HG03066 (cell line): ENCODE measurements around the gene NAT9.

Experiments used
- ATAC-seq: cut with Tn5 transposase; IDR thresholded peaks from one replicate; pipeline ENCODE4 v1.9.1; 2021; ENCODE audit warnings: low read depth; ENCODE audit not compliant: unreplicated experiment

Gene NAT9

GRCh38 chr17:74764751-74765286, 11.3 kb downstream of the NAT9 start:
- no peak for ATAC-seq

GRCh38 chr17:74763565-74764387, 12.4 kb downstream of the NAT9 start:
- ATAC-seq = no peak

- ATAC-seq = no peak
These were observed 14.2 kb downstream of the NAT9 start for GRCh38 chr17:74761931-74762330.

- no peak for ATAC-seq
These were observed 14.7 kb downstream of the NAT9 start for GRCh38 chr17:74761419-74761818.

GRCh38 chr17:74760404-74761105, 15.6 kb downstream of the NAT9 start:
- no peak for ATAC-seq

- no peak for ATAC-seq
These were observed 16.2 kb downstream of the NAT9 start for GRCh38 chr17:74759941-74760340.

- no peak for ATAC-seq
These were observed 16.8 kb downstream of the NAT9 start for GRCh38 chr17:74759243-74759801.

GRCh38 chr17:74758848-74759168, 17.3 kb downstream of the NAT9 start:
- no peak for ATAC-seq

GRCh38 chr17:74757931-74758847, 18.0 kb downstream of the NAT9 start:
- ATAC-seq = no peak

GRCh38 chr17:74757502-74757901, 18.6 kb downstream of the NAT9 start:
- ATAC-seq = no peak

GRCh38 chr17:74756891-74757290, 19.3 kb downstream of the NAT9 start:
- ATAC-seq = no peak

GRCh38 chr17:74755533-74755932, 20.6 kb downstream of the NAT9 start:
- ATAC-seq = no peak

GRCh38 chr17:74754832-74755231, 21.3 kb downstream of the NAT9 start:
- ATAC-seq = no peak

- no peak for ATAC-seq
These were observed 23.2 kb downstream of the NAT9 start for GRCh38 chr17:74752822-74753401.

- no peak for ATAC-seq
These were observed 23.7 kb downstream of the NAT9 start for GRCh38 chr17:74752415-74752814.

GRCh38 chr17:74750327-74751069, 25.6 kb downstream of the NAT9 start:
- ATAC-seq = no peak

GRCh38 chr17:74750039-74750326, 26.2 kb downstream of the NAT9 start:
- no peak for ATAC-seq

- ATAC-seq = no peak
These were observed 26.7 kb downstream of the NAT9 start for GRCh38 chr17:74749279-74750038.
